ENCODE data around the gene HOXB8.

DNA sequence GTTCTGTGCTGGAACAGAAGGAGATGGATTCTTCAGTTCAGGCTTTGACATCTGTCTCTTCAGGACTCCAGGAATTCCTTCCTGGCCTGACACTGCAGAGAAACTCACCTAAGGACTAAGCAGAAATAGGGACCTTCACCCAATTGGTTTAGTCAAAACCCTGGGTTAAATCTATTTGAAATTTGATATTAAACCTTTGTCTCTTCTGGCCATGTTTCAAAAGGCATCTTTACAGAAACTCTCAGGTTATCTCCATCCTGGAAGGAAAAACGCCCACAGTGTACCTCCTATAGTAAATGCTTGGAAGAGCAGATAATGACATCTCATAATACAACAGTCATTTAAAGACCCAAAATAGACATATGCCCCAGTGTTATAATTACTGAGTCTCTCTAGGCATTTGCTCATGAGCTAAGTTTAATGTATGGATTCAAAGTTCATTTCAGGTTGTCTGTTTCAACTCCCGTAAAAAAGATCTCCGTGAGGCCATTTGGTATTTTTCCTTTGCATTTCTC, 31.3 kb downstream of the HOXB8 start:
- TF ChIP-seq POLR2A (IDR thresholded peaks at IDR 0.05) (no peak), POLR2AphosphoS5 (IDR thresholded peaks at IDR 0.05) (no peak)
- TF ChIP-seq, protein P1, sequence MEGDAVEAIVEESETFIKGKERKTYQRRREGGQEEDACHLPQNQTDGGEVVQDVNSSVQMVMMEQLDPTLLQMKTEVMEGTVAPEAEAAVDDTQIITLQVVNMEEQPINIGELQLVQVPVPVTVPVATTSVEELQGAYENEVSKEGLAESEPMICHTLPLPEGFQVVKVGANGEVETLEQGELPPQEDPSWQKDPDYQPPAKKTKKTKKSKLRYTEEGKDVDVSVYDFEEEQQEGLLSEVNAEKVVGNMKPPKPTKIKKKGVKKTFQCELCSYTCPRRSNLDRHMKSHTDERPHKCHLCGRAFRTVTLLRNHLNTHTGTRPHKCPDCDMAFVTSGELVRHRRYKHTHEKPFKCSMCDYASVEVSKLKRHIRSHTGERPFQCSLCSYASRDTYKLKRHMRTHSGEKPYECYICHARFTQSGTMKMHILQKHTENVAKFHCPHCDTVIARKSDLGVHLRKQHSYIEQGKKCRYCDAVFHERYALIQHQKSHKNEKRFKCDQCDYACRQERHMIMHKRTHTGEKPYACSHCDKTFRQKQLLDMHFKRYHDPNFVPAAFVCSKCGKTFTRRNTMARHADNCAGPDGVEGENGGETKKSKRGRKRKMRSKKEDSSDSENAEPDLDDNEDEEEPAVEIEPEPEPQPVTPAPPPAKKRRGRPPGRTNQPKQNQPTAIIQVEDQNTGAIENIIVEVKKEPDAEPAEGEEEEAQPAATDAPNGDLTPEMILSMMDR (IDR thresholded peaks at IDR 0.05), result no peak

All from breast epithelium (tissue), 3 donors.